ENCODE data around the gene GATAD1.
"Not testable (repeated sequence)": the region's sequence is repeated elsewhere in the genome, so short reads cannot be mapped to it uniquely, and the experiment has no call there.

The GATAD1 gene

GRCh38 chr7:92483624-92484023 lies 36.3 kb downstream of the GATAD1 start:
- not testable (repeated sequence) for DNase-seq (ENCODE audit: low spot score)

- not testable (repeated sequence) for DNase-seq (ENCODE audit: low spot score)
Observed at GRCh38 chr7:92484226-92484625, 36.9 kb downstream of the GATAD1 start.

- DNase-seq (ENCODE audit: low spot score): no peak
Observed at GRCh38 chr7:92485267-92485892, 38.1 kb downstream of the GATAD1 start.

GRCh38 chr7:92485974-92486373 lies 38.7 kb downstream of the GATAD1 start:
- no peak for DNase-seq (ENCODE audit: low spot score)

- no peak for DNase-seq (ENCODE audit: low spot score)
Observed at GRCh38 chr7:92487804-92488203, 40.5 kb downstream of the GATAD1 start.

- no peak for DNase-seq (ENCODE audit: low spot score)
Observed at GRCh38 chr7:92489634-92490033, 42.4 kb downstream of the GATAD1 start.

- DNase-seq (ENCODE audit: low spot score): no peak
Observed at GRCh38 chr7:92496876-92497275, 49.6 kb downstream of the GATAD1 start.

GRCh38 chr7:92498557-92498956 lies 51.3 kb downstream of the GATAD1 start:
- DNase-seq (ENCODE audit: low spot score): no peak

- no peak for DNase-seq (ENCODE audit: low spot score)
Observed at GRCh38 chr7:92503767-92504166, 56.5 kb downstream of the GATAD1 start.

- DNase-seq (ENCODE audit: low spot score): no peak
Observed at GRCh38 chr7:92504563-92504962, 57.3 kb downstream of the GATAD1 start.

- DNase-seq (ENCODE audit: low spot score): no peak
Observed at GRCh38 chr7:92506363-92506762, 59.1 kb downstream of the GATAD1 start.

- no peak for DNase-seq (ENCODE audit: low spot score)
Observed at GRCh38 chr7:92508946-92509345, 61.7 kb downstream of the GATAD1 start.

Measured in HuH-7.5 (cell line).